DMS153 treated with DMSO at 0.1 percent for 48 hours (cell line): ENCODE data around the gene MAGEA11.
"Not testable (repeated sequence)": the region's sequence is repeated elsewhere in the genome, so short reads cannot be mapped to it uniquely, and the experiment has no call there.

Experiments used
- DNase-seq: peaks from one replicate; lab custom pipeline; 2025; ENCODE audit not compliant: unreplicated experiment; lab: John Stamatoyannopoulos, UW

Gene MAGEA11

GRCh38 chrX:149716632-149717031, 4.8 kb downstream of the MAGEA11 start:
- DNase-seq = no peak

DNA sequence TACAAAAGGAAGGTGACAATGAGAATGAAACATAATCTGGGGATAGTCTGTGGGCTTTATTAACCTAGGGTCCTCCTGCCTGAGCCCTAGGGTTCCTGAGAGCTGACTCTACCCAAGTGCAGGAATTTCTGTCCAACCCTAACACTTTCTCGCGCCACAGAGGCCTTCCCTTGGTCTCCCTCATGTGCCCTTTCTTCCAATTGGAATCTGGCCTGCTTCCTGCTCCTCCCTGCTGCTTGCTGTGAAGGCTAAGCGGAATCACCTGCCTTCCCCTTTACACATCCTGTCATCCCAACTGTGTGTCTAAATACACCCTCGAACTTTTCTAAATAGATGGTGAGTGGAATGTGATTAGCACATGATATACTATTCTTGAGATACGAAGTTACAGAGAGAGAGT, 5.9 kb downstream of the MAGEA11 start:
- no peak for DNase-seq

DNA sequence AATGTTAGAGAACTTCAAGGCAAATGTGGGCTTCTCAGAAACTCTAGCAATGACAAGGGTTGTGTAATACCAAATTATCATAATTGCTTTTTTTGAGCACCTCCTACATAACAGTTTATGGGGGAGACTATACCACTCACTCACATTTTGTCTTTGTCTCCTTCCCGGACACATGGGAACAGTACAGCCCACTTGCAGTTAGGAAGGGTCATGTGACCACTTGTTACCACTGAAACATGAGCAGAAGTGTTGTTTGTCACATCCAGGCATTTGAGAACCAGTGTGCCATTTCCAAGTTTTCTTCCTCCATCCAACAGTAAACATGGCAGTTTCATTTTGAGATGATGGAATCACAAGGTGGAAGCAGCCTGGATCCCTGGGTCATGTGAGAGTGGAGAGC, 6.9 kb downstream of the MAGEA11 start:
- DNase-seq = no peak

- no peak for DNase-seq
These were observed 8.3 kb downstream of the MAGEA11 start for GRCh38 chrX:149720021-149720689.

- not testable (repeated sequence) for DNase-seq
These were observed 9.4 kb downstream of the MAGEA11 start for GRCh38 chrX:149721241-149721640.

GRCh38 chrX:149721778-149722177, 9.9 kb downstream of the MAGEA11 start:
- no peak for DNase-seq

- DNase-seq = not testable (repeated sequence)
These were observed 11.8 kb downstream of the MAGEA11 start for GRCh38 chrX:149723583-149724118.

- not testable (repeated sequence) for DNase-seq
These were observed 15.4 kb downstream of the MAGEA11 start for GRCh38 chrX:149727308-149727707.

DNA sequence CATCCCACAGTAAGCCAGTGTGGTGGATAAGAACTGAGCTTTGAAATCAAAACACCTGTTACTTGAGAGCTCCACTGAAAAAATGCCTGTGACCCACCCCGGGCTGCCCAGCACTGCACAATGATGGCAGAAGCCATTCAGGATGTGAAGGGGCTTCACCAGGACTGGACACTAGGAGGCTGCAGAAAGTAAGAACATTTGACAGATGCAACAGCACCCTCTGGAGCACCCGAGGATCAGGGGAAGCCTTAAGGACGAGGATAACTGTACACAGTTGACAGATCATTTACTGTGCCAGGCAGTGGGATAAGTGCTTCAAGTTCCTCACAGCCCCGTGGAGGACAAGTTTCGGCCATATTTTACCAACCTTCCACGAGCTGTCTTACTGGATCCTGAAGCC, 30.4 kb downstream of the MAGEA11 start:
- DNase-seq = not testable (repeated sequence)

- DNase-seq = not testable (repeated sequence)
These were observed 34.6 kb downstream of the MAGEA11 start for GRCh38 chrX:149746390-149747007.

GRCh38 chrX:149757206-149758067, 45.6 kb downstream of the MAGEA11 start:
- DNase-seq = no peak

GRCh38 chrX:149758068-149758714, 46.3 kb downstream of the MAGEA11 start:
- no peak for DNase-seq

- DNase-seq = not testable (repeated sequence)
These were observed 46.8 kb downstream of the MAGEA11 start for GRCh38 chrX:149758715-149759078.

DNA sequence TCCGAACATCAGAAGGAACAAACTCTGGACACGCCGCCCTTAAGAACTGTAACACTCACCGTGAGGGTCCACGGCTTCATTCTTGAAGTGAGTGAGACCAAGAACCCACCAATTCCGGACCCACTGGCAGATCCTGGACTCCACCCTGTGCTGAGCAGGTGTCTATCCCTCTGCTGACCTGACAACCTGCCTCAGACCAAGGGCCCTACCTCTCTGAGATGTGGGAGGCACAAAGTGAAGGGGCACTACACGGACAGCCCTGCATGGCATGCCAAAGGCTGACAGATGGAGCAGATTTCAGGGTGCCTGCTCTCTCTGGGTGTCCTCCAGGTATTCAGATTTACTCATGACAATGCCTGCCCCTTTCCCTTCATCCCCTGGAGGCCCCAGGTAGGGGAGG, 48.0 kb downstream of the MAGEA11 start:
- no peak for DNase-seq

DNA sequence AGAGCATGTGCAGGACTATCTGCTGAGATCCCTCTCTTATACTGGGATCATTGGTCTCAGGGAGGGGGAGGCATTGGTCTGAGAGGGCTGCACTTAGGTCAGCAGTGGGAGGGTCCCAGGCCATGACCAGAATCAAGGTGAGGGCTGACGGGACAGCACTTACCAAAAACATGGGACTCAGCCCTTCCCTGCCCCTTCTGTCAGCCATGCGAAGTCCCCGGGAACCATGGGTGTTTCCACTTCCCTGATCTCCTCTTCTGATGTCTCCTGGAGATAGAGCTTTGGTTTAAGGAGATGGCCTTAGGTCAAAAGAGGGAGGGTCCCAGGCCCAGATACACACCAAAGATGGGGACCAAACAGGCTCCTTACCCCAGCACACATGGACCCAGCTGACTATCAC, 49.1 kb downstream of the MAGEA11 start:
- no peak for DNase-seq

GRCh38 chrX:149761858-149762674, 50.2 kb downstream of the MAGEA11 start:
- DNase-seq = not testable (repeated sequence)

DNA sequence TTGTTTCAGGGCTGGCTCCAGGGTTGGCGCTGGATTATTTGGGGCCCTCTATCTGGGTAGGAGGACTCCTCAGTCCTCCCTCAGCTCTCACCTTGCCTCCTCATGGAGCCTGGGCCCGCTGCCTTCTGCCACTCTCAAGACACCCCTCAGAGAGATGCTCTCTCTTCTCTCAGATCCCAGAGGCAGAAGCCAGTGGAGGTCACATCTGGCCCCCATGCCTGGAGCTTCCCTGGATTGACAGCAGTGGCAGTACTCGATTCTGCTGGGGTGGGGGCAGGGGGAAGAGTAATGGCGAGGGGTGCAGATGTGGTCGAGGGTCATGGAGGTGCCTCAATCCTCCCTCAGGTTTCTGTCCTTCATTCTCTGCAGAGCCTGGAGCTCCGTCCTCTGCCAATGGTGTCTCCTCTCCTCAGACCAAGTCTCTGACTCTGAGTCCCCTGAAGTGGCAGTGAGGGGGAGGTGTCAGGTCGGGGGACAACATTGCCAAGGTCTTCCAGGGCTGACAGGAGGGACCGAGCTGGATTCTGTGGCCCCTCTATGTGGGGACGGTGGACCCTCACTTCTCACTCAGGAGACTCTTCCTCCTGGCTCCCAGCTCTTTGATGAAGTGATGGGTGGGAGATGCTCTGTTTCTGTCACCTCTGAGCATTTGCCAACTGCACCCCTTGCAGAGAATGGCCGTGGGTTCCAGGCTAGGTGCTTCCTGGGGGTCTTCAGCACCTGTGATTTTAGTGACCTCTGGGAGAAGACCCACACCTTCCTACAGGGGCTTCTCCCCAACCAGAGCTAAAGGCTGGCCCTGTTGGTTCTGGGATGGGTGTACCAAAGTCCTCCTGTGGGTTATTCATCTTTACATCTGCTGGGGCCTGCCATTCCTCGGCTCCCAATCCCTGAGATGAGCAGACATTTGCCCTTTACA, 51.1 kb downstream of the MAGEA11 start:
- no peak for DNase-seq
